Suprapubic skin (tissue), 4 donors: ENCODE results near the gene IP6K1. TPM values are rescaled to one million over a fixed set of nuclear protein-coding genes. Genes with fewer than 3 reads are reported as not detected.
"Not testable (repeated sequence)": the region's sequence is repeated elsewhere in the genome, so short reads cannot be mapped to it uniquely, and the experiment has no call there.

ENCODE experiments used
- DNase-seq, 2 donors: peaks; one replicate each; pipeline ENCODE4 v3.0.0-alpha.2; 2019; ENCODE audit warnings: low spot score in 2 of 2
- H3K27ac ChIP-seq: fragments of 200-600 bp; sonication (generic); one replicate; pipeline ENCODE4 v1.5.1; 2019
- H3K27me3 ChIP-seq: fragments of 200-600 bp; sonication (generic); one replicate; pipeline ENCODE4 v1.5.1; 2019
- H3K36me3 ChIP-seq: fragments of 200-600 bp; sonication (generic); one replicate; pipeline ENCODE4 v1.5.1; 2019
- H3K4me1 ChIP-seq: fragments of 200-600 bp; sonication (generic); one replicate; pipeline ENCODE4 v1.5.1; 2019
- H3K4me3 ChIP-seq: fragments of 200-600 bp; sonication (generic); one replicate; pipeline ENCODE4 v1.5.1; 2019; ENCODE audit warnings: mild to moderate bottlenecking
- H3K9me3 ChIP-seq: fragments of 200-600 bp; sonication (generic); one replicate; pipeline ENCODE4 v1.5.1; 2019
- CTCF ChIP-seq, 2 donors: fragments of 200-600 bp in 1 of 2; fragments of 450-650 bp in 1 of 2; sonication (generic) in 1 of 2; IDR thresholded peaks; one replicate each; pipeline ENCODE4 v1.5.1; 2016 to 2019; ENCODE audit warnings: antibody characterized with exemption in 2 of 2, mild to moderate bottlenecking in 1 of 2, moderate library complexity in 1 of 2
- POLR2A ChIP-seq, 2 donors: fragments of 450-650 bp; IDR thresholded peaks; one replicate each; pipeline ENCODE4 v1.6.1; 2017; ENCODE audit warnings: antibody characterized with exemption in 2 of 2, mild to moderate bottlenecking in 2 of 2, moderate library complexity in 2 of 2
- POLR2AphosphoS5 ChIP-seq, 3 donors: sonication (generic); formaldehyde crosslinking; IDR thresholded peaks; one replicate each; pipeline ENCODE4 v1.6.1; 2017; ENCODE audit warnings: antibody characterized with exemption in 3 of 3
- WGBS: methylation state at CpG from one replicate; pipeline ENCODE4 v1.1.5; 2018; 5-methylcytosine and 5-hydroxymethylcytosine counted together
- total RNA-seq, 4 donors: library from RNA; depleted of rRNA; stranded (reverse); fragments of >200 nt; gene quantifications; one replicate each; pipeline ENCODE4 v1.1.0, GENCODE V29; 2016

The IP6K1 gene
- total RNA-seq, 4 donors from 2014 or later, result 39.5 to 57.3 (median 53.2) TPM

- not testable (repeated sequence) for DNase-seq, H3K27me3 ChIP-seq, H3K36me3 ChIP-seq, H3K9me3 ChIP-seq
- peaks cover 48% of the 10 kb centered on the region for H3K4me1 ChIP-seq
- peak overlapping the region; percentile 99 for H3K4me3 ChIP-seq
- peak overlapping the region; percentile 64 for H3K27ac ChIP-seq
- WGBS, result 8% methylated on average over 16 of the region's 16 CpGs
Observed at GRCh38 chr3:49689908-49690624, 96.3 kb downstream of the IP6K1 start.

DNA sequence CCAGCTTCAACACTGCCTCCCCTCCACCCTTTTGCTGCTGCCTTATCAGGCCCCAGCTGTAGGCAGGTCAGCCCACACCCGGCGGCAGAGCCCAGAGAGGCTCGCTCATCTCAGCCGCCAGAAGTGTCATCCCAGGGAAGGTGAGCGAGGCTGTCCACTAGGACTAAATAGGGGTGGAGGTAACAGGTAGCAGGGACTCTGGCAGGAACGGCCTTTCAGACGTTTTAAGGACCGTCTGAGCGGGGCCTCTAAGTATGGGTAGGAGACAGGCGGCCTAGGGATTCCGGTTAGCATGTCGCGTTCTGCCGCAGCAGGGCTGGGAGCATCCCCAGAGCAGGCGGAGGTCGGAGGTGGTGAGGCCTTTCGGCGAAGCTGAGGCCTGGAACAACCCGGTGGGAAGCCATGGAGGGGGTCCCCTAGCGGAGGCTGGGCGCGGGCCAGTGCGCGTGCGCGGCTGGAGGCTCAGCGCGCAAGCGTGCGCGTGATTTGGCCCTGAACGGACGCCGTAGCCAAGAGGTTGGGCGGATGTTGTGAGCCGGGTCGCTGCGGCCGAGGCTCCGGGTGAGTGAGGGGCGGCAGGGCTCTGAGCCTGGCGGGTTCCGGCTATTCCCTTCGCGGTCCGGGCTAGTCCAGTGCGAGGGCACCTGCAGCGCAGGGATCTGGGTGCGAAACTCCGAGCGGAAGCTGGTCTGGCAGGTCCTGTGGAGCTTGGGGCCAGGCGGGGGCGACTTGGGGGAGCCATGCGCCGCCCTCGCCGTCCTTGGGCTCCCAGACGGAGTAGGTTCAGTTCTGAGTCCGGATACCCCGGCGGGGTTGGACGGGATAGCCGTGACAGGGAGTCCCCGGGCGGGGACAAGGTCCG lies 97.1 kb downstream of the IP6K1 start, which contains the start of the genes MST1 and RNF123:
TSS of gene MST1 (minus strand) at position 429 of the 862 bp plus-strand sequence. CDS start 783 bp downstream, outside the sequence.
TSS of gene RNF123 (plus strand) at position 512 of the 862 bp plus-strand sequence. CDS start 1,609 bp downstream, outside the sequence.
- no peak for TF ChIP-seq POLR2A (IDR thresholded peaks at IDR 0.05)
- peak in 1 of 2 donors; percentile 29 for TF ChIP-seq CTCF (IDR thresholded peaks at IDR 0.05)
- TF ChIP-seq POLR2AphosphoS5 (IDR thresholded peaks at IDR 0.05), result peak in 1 of 3 donors; percentile 77
- DNase-seq, result peak; percentile 91 to 93
- H3K9me3 ChIP-seq, result no peaks in the 10 kb centered on the region
- peak within 1 kb of the TSS; percentile 64 for H3K27ac ChIP-seq
- H3K4me1 ChIP-seq, result peaks cover 48% of the 10 kb centered on the region
- no peaks in the 10 kb centered on the region for H3K27me3 ChIP-seq
- peaks cover 5% of the 10 kb centered on the region for H3K36me3 ChIP-seq
- H3K4me3 ChIP-seq, result peak within 1 kb of the TSS; percentile 99
- WGBS, result 2% methylated on average over 9 of the region's 66 CpGs

GRCh38 chr3:49688338-49689045 lies 97.8 kb downstream of the IP6K1 start:
- H3K27ac ChIP-seq, result not testable (repeated sequence)
- WGBS, result 62% methylated on average over 4 of the region's 7 CpGs

DNA sequence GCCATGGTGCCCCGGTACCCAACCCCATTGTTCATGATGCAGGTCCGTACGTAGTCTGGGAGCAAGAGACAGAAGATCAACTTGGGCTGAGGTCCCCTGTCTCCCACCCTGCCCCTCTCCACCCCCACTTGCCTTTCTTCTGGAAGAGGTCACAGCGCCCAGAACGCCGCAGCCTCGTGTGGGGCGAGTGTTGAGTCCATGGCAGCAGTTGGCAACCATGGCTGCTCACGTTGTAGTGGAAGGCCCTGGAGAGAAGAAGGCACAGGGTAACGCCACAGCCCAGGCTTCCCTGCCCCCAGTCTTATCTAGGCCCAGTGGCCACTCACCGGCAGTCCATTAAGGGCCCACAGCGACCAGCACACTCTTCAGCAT lies 98.9 kb downstream of the IP6K1 start:
- H3K27ac ChIP-seq, H3K9me3 ChIP-seq, DNase-seq, H3K27me3 ChIP-seq: not testable (repeated sequence)
- H3K4me1 ChIP-seq, result peaks cover 48% of the 10 kb centered on the region
- H3K4me3 ChIP-seq, result peak overlapping the region; percentile 47
- H3K36me3 ChIP-seq, result peaks cover 21% of the 10 kb centered on the region
- WGBS, result 80% methylated on average over 1 of the region's 12 CpGs

More at GRCh38 chr3:49688338-49689045, 97.8 kb downstream of the IP6K1 start:
- not testable (repeated sequence) for H3K9me3 ChIP-seq, DNase-seq, H3K27me3 ChIP-seq
- H3K4me3 ChIP-seq, result peak overlapping the region; percentile 99
- H3K36me3 ChIP-seq, result peaks cover 10% of the 10 kb centered on the region
- peaks cover 48% of the 10 kb centered on the region for H3K4me1 ChIP-seq

GRCh38 chr3:49686769-49687423 lies 99.4 kb downstream of the IP6K1 start:
- peak overlapping the region; percentile 47 for H3K4me3 ChIP-seq
- peaks cover 26% of the 10 kb centered on the region for H3K36me3 ChIP-seq
- DNase-seq, H3K27me3 ChIP-seq, H3K27ac ChIP-seq, H3K9me3 ChIP-seq: not testable (repeated sequence)
- WGBS, result no CpG with 5 or more reads among the region's 44 CpGs
- H3K4me1 ChIP-seq, result peaks cover 48% of the 10 kb centered on the region

DNA sequence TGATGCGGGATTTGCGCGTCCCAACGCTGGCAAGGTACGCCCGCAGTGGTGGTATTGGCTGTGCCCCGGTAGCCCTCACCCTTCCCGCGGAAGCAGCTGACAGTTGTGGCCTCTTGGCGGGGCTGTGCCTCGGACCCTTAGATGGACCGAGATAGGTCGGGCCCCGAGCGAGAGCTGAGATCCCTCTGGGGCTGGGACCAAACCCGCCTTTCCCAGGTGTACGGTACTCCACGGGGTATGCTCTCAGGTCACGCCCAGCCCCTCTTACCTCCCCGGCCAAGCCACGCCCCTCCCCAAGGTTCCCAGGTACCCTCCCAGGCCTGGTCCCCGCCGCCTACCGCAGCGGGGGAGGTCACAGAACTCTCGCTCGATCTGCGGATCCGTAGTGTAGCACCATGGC lies 100.0 kb downstream of the IP6K1 start:
- H3K9me3 ChIP-seq, H3K27me3 ChIP-seq, H3K27ac ChIP-seq: not testable (repeated sequence)
- no CpG with 5 or more reads among the region's 29 CpGs for WGBS
- Histone ChIP-seq H3K36me3 (peaks cover 32% of the 10 kb centered on the region), H3K4me1 (peaks cover 42% of the 10 kb centered on the region), H3K4me3 (peak overlapping the region; percentile 47)
- DNase-seq, result peak in 1 of 2 donors; percentile 81

DNA sequence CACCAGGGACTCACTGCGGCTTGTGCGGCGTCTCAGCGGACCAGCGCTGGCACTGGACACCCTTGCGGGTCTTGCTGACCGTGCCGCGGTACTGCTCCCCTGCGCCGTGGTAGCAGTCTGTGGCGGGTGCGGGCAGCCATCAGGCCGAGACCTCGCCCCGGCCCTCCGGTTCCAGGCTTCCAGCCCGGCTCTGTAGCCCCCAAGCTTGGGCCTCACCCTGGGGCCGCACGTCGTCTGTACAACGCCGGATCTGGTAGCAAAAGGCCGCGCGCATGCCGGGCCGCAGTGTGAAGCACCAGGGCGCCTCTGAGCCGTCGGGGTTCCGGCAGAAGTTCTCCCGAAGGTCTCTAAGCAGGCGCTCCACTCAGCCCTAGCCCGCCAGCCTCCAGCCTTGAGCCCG lies 100.5 kb downstream of the IP6K1 start:
- Histone ChIP-seq H3K36me3 (peaks cover 37% of the 10 kb centered on the region), H3K4me1 (peaks cover 37% of the 10 kb centered on the region), H3K4me3 (peak overlapping the region; percentile 47)
- not testable (repeated sequence) for H3K27me3 ChIP-seq, DNase-seq, H3K27ac ChIP-seq, H3K9me3 ChIP-seq
- WGBS, result 16% methylated on average over 5 of the region's 36 CpGs

DNA sequence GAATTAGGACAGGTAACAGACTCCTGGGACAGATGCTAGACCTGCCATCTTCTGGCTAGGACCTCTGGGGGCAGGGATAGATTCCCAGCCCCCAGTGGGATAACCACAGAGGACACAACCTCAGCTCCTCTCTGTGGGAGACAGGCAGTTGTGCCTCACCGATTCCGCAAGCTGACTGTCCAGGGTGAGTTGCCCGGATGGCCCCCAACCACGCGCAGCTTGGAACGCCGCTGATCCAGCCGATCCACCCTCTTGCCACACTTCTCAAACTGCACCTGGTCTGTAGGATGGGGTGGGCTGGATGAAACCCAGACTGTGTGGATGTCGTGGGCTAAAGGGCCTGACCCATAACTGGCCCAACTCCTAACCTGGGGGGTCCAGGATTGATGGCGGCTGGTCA lies 101.2 kb downstream of the IP6K1 start:
- H3K4me3 ChIP-seq, DNase-seq, H3K9me3 ChIP-seq, H3K27me3 ChIP-seq, H3K27ac ChIP-seq: not testable (repeated sequence)
- peaks cover 44% of the 10 kb centered on the region for H3K36me3 ChIP-seq
- H3K4me1 ChIP-seq, result peaks cover 30% of the 10 kb centered on the region
- 93% methylated on average over 10 of the region's 10 CpGs for WGBS

DNA sequence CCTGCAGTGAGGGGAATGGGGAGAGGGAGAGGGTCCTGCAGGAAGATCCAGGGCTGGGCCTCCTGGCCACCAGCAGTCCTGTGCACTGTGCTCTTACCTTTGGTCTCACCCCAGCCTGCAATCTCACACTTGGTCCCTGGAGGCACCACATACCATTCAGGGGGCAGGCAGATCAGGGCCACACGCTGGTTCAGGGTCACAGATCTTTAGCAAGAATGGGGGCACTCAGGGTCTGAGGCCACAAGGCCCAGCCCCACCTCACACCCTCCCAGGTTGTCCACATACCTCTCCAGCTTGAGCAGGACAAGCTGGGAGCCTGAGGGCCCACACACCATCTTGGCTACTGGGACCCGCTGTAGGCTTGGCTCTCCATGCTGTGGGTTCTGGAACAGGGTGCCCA lies 101.9 kb downstream of the IP6K1 start:
- H3K4me1 ChIP-seq, result peaks cover 27% of the 10 kb centered on the region
- H3K4me3 ChIP-seq, DNase-seq, H3K9me3 ChIP-seq, H3K27me3 ChIP-seq, H3K27ac ChIP-seq: not testable (repeated sequence)
- peaks cover 51% of the 10 kb centered on the region for H3K36me3 ChIP-seq
- 100% methylated on average over 1 of the region's 2 CpGs for WGBS
